A549 (cell line): ENCODE measurements around the gene SHANK3.

Experiments used
- NPAS2 ChIP-seq: fragments of 250-450 bp; sonication (Bioruptor Pico); IDR thresholded peaks from 2 replicates; pipeline ENCODE4 v1.8.0; 2022; ENCODE audit warnings: mild to moderate bottlenecking, moderate library complexity, borderline replicate concordance
- POLR2A ChIP-seq: IDR thresholded peaks from 2 replicates; pipeline ENCODE4 v1.6.1; 2012; ENCODE audit warnings: mild to moderate bottlenecking, low read length
- TF ChIP-seq, protein P1 (sequence below): fragments of 150-350 bp; IDR thresholded peaks from 2 replicates; pipeline ENCODE4 v1.6.1; 2014; ENCODE audit warnings: low read depth, mild to moderate bottlenecking, low read length
- TF ChIP-seq, protein P2 (sequence below): fragments of >200 bp; sonication (Bioruptor Twin); formaldehyde crosslinking; IDR thresholded peaks from 3 replicates; pipeline ENCODE4 v1.6.1; 2016

GRCh38 chr22:50715250-50715649, 42.6 kb downstream of the SHANK3 start:
- no peak for TF ChIP-seq NPAS2 (CRISPR knock-in tag)
- TF ChIP-seq, protein P1, sequence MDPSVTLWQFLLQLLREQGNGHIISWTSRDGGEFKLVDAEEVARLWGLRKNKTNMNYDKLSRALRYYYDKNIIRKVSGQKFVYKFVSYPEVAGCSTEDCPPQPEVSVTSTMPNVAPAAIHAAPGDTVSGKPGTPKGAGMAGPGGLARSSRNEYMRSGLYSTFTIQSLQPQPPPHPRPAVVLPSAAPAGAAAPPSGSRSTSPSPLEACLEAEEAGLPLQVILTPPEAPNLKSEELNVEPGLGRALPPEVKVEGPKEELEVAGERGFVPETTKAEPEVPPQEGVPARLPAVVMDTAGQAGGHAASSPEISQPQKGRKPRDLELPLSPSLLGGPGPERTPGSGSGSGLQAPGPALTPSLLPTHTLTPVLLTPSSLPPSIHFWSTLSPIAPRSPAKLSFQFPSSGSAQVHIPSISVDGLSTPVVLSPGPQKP, result no peak
- no peak for TF ChIP-seq POLR2A
- TF ChIP-seq, protein P2, sequence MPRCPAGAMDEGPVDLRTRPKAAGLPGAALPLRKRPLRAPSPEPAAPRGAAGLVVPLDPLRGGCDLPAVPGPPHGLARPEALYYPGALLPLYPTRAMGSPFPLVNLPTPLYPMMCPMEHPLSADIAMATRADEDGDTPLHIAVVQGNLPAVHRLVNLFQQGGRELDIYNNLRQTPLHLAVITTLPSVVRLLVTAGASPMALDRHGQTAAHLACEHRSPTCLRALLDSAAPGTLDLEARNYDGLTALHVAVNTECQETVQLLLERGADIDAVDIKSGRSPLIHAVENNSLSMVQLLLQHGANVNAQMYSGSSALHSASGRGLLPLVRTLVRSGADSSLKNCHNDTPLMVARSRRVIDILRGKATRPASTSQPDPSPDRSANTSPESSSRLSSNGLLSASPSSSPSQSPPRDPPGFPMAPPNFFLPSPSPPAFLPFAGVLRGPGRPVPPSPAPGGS, result no peak
